GM20000 (cell line): ENCODE measurements around the gene TMPRSS4.

ENCODE experiments used
- DNase-seq: peaks from one replicate; pipeline ENCODE4 v3.0.0; 2012; ENCODE audit warnings: low spot score
- CTCF ChIP-seq: IDR thresholded peaks from 2 replicates; pipeline ENCODE4 v1.5.1; 2012; ENCODE audit warnings: mild to moderate bottlenecking, control low read depth; ENCODE audit errors: extremely low read depth, missing control alignments

TMPRSS4 gene

GRCh38 chr11:118088531-118088930, 11.7 kb downstream of the TMPRSS4 start:
- no peak for DNase-seq
- no peak for TF ChIP-seq CTCF

GRCh38 chr11:118090545-118091162, 13.8 kb downstream of the TMPRSS4 start:
- TF ChIP-seq CTCF: no peak
- no peak for DNase-seq

GRCh38 chr11:118091690-118092089, 14.8 kb downstream of the TMPRSS4 start:
- DNase-seq: no peak
- no peak for TF ChIP-seq CTCF

GRCh38 chr11:118092907-118093571, 16.2 kb downstream of the TMPRSS4 start:
- no peak for TF ChIP-seq CTCF
- DNase-seq: no peak

GRCh38 chr11:118095493-118095892, 18.6 kb downstream of the TMPRSS4 start:
- DNase-seq: no peak
- TF ChIP-seq CTCF: no peak

- no peak for TF ChIP-seq CTCF
- DNase-seq: no peak
These were observed 19.1 kb downstream of the TMPRSS4 start for GRCh38 chr11:118095967-118096367.

- no peak for DNase-seq
- TF ChIP-seq CTCF: no peak
These were observed 22.3 kb downstream of the TMPRSS4 start for GRCh38 chr11:118098996-118099837.
